DMS 273 (cell line): ENCODE results near the gene ATP1B1.

Experiments used
- DNase-seq: peaks from one replicate; lab custom pipeline; 2025; ENCODE audit not compliant: unreplicated experiment; lab: John Stamatoyannopoulos, UW

Gene ATP1B1

GRCh38 chr1:169106095-169106920 is at the start of gene ATP1B1:
ATP1B1 (plus strand) TSS chr1:169106690; CDS start chr1:169106830, 140 bp downstream.
- peak; percentile 96 for DNase-seq

- DNase-seq, result no peak
These were observed 47.1 kb upstream of the ATP1B1 start for GRCh38 chr1:169059421-169059820.

GRCh38 chr1:169060043-169060722 is 46.3 kb upstream of the ATP1B1 start:
- DNase-seq, result no peak

- no peak for DNase-seq
These were observed 45.4 kb upstream of the ATP1B1 start for GRCh38 chr1:169060919-169061639.

- no peak for DNase-seq
These were observed 44.3 kb upstream of the ATP1B1 start for GRCh38 chr1:169062152-169062551.

GRCh38 chr1:169064103-169064502 is 42.4 kb upstream of the ATP1B1 start:
- DNase-seq, result no peak

GRCh38 chr1:169070547-169070946 is 35.9 kb upstream of the ATP1B1 start:
- DNase-seq, result no peak

- no peak for DNase-seq
These were observed 35.5 kb upstream of the ATP1B1 start for GRCh38 chr1:169070958-169071357.

GRCh38 chr1:169072945-169073725 is 33.4 kb upstream of the ATP1B1 start:
- peak; percentile 17 for DNase-seq

- no peak for DNase-seq
These were observed 28.2 kb upstream of the ATP1B1 start for GRCh38 chr1:169078163-169078883.

- peak; percentile 16 for DNase-seq
These were observed 24.9 kb upstream of the ATP1B1 start for GRCh38 chr1:169081503-169082123.

GRCh38 chr1:169085911-169086310 is 20.6 kb upstream of the ATP1B1 start:
- DNase-seq, result no peak

GRCh38 chr1:169086603-169087455 is 19.7 kb upstream of the ATP1B1 start:
- DNase-seq, result peak; percentile 84

GRCh38 chr1:169087876-169088275 is 18.6 kb upstream of the ATP1B1 start:
- no peak for DNase-seq

GRCh38 chr1:169089776-169090175 is 16.7 kb upstream of the ATP1B1 start:
- no peak for DNase-seq

GRCh38 chr1:169090308-169090899 is 16.1 kb upstream of the ATP1B1 start:
- DNase-seq, result no peak

GRCh38 chr1:169090900-169091311 is 15.6 kb upstream of the ATP1B1 start:
- no peak for DNase-seq

- no peak for DNase-seq
These were observed 15.0 kb upstream of the ATP1B1 start for GRCh38 chr1:169091480-169091941.
